NCI-H2196 (cell line): ENCODE data around the gene CFAP54.
"Not testable (repeated sequence)": the region's sequence is repeated elsewhere in the genome, so short reads cannot be mapped to it uniquely, and the experiment has no call there.

Experiments
- DNase-seq: peaks from one replicate; lab custom pipeline; 2025; ENCODE audit not compliant: unreplicated experiment; lab: John Stamatoyannopoulos, UW

Gene CFAP54

GRCh38 chr12:96720363-96720705 is 231.0 kb downstream of the CFAP54 start:
- peak; percentile 56 for DNase-seq

DNA sequence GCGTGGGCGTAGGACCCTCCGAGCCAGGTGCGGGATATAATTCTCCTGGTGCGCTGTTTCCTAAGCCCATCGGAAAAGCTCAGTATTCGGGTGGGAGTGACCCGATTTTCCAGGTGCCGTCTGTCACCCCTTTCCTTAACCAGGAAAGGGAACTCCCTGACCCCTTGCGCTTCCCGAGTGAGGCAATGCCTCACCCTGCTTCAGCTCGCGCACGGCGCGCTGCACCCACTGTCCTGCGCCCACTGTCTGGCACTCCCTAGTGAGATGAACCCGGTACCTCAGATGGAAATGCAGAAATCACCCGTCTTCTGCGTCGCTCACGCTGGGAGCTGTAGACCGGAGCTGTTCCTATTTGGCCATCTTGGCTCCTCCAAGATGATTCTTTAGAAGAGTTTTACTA is 240.1 kb downstream of the CFAP54 start:
- not testable (repeated sequence) for DNase-seq

- no peak for DNase-seq
These were observed 240.5 kb downstream of the CFAP54 start for GRCh38 chr12:96729886-96730285.

GRCh38 chr12:96743606-96744005 is 254.2 kb downstream of the CFAP54 start:
- no peak for DNase-seq

GRCh38 chr12:96749999-96750398 is 260.6 kb downstream of the CFAP54 start:
- DNase-seq, result no peak

- no peak for DNase-seq
These were observed 262.2 kb downstream of the CFAP54 start for GRCh38 chr12:96751626-96752025.

- no peak for DNase-seq
These were observed 262.8 kb downstream of the CFAP54 start for GRCh38 chr12:96752211-96752610.

- DNase-seq, result no peak
These were observed 276.9 kb downstream of the CFAP54 start for GRCh38 chr12:96766232-96766631.

- DNase-seq, result peak; percentile 54
These were observed 280.0 kb downstream of the CFAP54 start for GRCh38 chr12:96769400-96769799.

DNA sequence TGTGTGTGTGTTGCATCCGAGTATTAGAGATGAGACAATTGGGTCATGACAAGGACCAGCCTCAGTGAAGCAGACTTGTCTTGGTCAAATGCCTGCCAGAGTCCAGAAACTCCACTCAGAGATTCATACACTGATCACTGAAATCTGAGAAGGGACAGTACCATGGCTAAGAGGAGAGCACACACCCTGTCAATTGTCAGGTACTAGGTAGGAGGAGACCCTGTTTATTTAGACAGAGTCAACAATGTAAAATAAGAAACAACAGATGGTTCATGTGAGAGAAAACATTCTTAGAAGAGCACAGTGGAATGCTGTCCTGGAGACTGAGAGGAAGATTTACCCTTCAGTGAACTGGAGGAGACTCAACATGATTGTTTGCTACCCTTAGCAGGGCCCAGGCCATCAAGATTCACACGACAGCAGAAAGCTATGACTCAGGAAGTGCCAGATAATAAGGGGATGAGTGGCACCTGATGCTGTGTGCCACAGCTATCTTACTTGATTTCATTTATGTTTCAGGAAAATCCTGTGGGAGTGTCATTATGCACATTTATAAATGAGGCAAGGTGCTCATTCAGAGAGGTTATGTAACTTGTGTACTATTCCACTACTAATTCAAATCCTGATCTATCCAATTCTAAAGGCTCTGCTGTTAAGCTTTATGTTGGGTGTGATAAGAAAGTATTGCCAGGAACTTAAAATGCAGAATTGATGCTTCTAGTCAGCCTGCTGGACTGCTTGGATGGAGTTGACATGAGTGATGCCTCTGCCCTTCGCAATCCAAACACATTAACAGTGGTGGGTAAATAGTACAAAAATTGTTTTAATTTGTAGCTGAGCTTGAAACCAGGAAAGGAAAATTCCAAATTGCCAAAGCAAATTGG is 281.1 kb downstream of the CFAP54 start:
- DNase-seq, result peak; percentile 15

GRCh38 chr12:96773031-96773430 is 283.7 kb downstream of the CFAP54 start:
- DNase-seq, result no peak

- no peak for DNase-seq
These were observed 285.3 kb downstream of the CFAP54 start for GRCh38 chr12:96774496-96775256.

GRCh38 chr12:96776908-96777307 is 287.5 kb downstream of the CFAP54 start:
- no peak for DNase-seq

GRCh38 chr12:96780330-96780729 is 291.0 kb downstream of the CFAP54 start:
- no peak for DNase-seq

DNA sequence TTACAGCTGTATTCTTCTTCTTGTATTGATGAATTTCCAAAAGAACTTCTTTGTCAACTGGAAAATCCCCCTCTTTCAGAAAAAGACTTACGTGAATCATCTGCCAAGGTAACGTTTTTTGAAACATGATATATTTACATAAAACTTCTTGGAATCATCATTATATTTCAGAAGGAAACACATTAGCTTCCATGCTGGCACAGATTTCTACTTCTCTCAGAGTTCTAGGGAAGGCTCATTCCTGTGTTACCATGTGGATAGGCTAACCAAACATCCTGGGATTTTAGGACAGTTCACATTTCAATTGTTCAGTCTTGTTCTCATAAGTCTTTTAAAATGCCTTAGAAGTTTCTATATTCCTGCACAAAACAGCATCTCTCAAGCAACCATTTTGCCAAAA is 297.4 kb downstream of the CFAP54 start:
- DNase-seq, result no peak

DNA sequence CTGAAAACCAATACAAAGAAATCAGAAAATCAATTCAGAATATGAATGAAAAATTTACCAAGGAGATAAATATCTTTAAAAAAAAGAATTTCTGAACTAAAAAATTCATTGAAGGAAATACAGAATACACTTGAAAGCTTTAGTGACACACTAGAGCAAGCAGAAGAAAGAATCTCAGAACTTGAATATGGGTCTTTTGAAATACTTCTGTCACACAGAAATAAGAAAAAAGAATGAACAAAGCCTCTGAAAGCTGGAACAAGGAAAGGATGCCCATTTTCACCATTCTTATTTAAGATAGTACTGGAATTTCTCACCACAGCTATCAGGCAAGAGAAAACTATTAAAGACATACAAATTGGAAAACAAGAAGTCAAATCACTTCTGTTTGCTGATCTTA is 314.6 kb downstream of the CFAP54 start:
- no peak for DNase-seq

DNA sequence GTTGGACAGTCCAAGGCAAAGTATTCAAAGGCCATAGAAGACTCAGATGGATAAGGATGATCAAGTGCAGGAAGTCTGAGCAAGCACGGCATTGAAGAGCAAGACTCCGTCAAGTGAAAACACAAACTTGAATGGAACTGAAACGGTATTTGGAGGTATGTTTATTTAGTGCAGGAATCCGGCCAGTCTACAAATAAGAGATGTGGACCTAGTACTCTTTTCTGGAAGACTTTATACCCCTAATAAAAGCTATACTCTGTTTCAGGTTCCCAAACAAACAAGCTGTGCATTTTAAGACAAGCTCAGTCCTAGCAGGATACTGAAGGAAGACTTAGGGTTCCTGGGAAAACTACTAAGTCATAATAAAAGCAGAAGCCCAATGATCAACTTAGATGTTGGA is 316.9 kb downstream of the CFAP54 start:
- no peak for DNase-seq

DNA sequence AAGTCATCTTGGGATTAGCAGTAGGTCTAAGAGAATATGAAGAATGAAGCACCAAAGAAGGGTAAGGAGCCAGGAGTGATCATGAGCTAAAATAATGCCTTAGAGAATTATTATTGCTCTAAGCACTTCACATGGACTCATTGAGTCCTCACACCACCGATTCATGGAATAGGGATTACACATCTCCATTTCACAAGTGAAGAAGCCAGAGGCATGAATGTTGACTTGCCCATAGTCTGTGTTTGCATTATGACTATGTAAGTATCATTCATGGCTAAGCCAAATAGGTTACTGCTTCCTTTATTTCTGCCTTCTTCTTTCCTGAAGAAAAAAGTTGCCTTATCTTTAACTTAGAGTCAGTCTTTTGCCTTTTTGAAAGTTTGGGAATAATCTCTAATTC is 318.4 kb downstream of the CFAP54 start:
- DNase-seq, result no peak

DNA sequence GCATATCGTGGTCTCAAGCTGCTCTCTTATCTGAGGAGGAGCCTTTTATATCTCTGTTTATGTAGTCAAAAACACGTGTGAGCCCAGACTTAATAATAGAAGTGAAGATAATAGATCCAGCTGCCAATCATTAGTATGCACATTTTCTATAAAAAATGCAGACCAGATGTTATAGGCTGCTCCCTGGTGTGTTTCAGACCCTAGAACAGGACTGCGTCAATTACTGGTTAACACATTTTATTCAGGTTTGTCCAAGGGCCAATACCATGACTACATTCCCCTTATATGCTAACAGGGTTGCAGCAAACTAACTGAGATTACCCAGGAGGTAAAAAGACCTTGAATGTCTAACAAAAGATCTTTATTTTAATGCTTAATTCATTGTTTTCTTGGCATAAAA is 319.2 kb downstream of the CFAP54 start:
- no peak for DNase-seq

DNA sequence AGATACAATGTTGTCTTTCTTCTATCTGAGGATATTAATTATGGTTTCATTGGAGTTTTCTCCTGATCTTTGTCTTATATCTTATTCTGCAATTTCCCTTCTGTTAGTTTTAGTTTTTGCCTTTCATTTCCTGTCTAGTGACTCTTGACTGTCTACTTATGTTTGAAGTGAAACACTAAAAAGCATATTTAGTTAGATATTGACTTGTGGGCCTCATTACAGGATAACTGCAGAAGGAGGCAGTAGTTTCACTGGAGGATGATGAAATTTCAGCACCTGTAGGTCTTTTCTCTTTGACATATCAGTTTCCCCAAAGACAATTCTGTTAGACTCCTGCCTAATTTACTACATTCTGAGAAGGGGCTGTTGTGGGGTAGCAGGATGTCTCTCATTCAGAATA is 320.1 kb downstream of the CFAP54 start:
- no peak for DNase-seq

DNA sequence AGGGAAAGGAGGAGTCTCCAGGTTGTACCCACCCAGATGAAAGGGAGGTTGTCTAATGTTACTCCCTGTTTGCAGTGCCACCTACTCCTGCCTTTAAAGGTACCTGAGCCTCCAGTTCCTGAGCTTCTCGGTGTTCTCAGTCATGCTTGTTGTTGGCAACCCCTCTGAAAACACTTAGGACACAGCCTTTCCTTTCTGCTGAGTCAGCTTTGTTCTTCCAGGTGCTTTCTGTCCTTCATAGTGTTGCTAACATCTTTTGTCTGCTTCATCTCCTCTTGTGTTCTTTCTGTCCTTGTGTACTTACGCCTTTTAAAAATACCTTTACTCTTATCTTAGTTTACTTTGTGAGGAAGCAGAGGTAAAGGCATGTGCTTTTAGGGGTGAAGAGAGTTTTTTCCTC is 320.7 kb downstream of the CFAP54 start:
- DNase-seq, result no peak

DNA sequence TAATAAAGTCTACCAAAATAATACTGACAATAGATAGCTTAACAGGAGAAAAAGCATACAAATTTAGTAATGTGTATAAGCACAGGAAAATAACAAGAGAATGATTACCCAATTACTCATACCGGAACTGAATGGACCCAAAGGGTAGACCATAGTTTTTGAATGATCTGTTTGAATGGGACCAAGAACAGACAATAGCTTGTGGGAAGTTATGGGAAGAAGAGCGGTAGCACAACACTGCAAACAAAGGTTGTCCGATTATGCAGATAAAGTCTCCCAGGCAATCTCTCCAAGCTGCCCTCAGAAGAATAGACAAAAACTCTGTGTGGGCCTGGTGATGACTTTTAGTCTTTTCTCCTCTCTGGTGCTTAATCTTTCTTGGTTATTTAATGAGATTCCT is 321.1 kb downstream of the CFAP54 start:
- DNase-seq, result no peak
